Mesendoderm (in vitro differentiated cells): ENCODE results near the gene PIGW.

ENCODE experiments used
- DNase-seq: peaks from one replicate; pipeline ENCODE4 v3.0.0; 2013
- H2AK5ac ChIP-seq: 2 replicates; pipeline ENCODE4 v1.6.1; 2013; ENCODE audit warnings: low read length, inconsistent platforms
- H2BK120ac ChIP-seq: 2 replicates; pipeline ENCODE4 v1.6.1; 2013; ENCODE audit warnings: low read depth, mild to moderate bottlenecking, low read length, moderate library complexity, mixed read lengths
- H2BK15ac ChIP-seq: replicated peaks from 2 replicates; pipeline ENCODE4 v1.6.1; 2013; ENCODE audit warnings: low read depth, mild to moderate bottlenecking, moderate library complexity
- H2BK5ac ChIP-seq: 2 replicates; pipeline ENCODE4 v1.6.1; 2013; ENCODE audit warnings: low read length, inconsistent platforms
- H3K18ac ChIP-seq: 2 replicates; pipeline ENCODE4 v1.6.1; 2013; ENCODE audit warnings: mild to moderate bottlenecking, low read length, mixed read lengths
- H3K23ac ChIP-seq: one replicate; pipeline ENCODE4 v1.6.1; 2013; ENCODE audit warnings: low read length
- H3K27ac ChIP-seq: 2 replicates; pipeline ENCODE4 v1.5.1; 2013; ENCODE audit warnings: low read depth, mild to moderate bottlenecking, inconsistent platforms, low read length, moderate library complexity
- H3K27me3 ChIP-seq: 2 replicates; pipeline ENCODE4 v1.6.1; 2013; ENCODE audit warnings: low read length, control low read depth, mild to moderate bottlenecking, inconsistent platforms; ENCODE audit not compliant: insufficient read depth, poor library complexity
- H3K36me3 ChIP-seq: 2 replicates; pipeline ENCODE4 v1.6.1; 2013; ENCODE audit warnings: low read length, inconsistent platforms; ENCODE audit not compliant: control insufficient read depth, insufficient read depth
- H3K4ac ChIP-seq: one replicate; pipeline ENCODE4 v1.6.1; 2013; ENCODE audit warnings: low read depth, mild to moderate bottlenecking, low read length, moderate library complexity
- H3K4me1 ChIP-seq: 2 replicates; pipeline ENCODE4 v1.6.1; 2013; ENCODE audit warnings: low read depth, low read length, inconsistent platforms; ENCODE audit not compliant: control insufficient read depth
- H3K4me2 ChIP-seq: 2 replicates; pipeline ENCODE4 v1.6.1; 2013; ENCODE audit warnings: low read length
- H3K4me3 ChIP-seq: 2 replicates; pipeline ENCODE4 v1.5.1; 2013; ENCODE audit warnings: mild to moderate bottlenecking, low read length
- H3K56ac ChIP-seq: one replicate; pipeline ENCODE4 v1.6.1; 2013; ENCODE audit warnings: low read length
- H3K79me1 ChIP-seq: 2 replicates; pipeline ENCODE4 v1.6.1; 2013; ENCODE audit warnings: low read length, inconsistent platforms
- H3K79me2 ChIP-seq: 2 replicates; pipeline ENCODE4 v1.6.1; 2013; ENCODE audit warnings: mild to moderate bottlenecking, low read length; ENCODE audit not compliant: control insufficient read depth, insufficient read depth
- H3K9ac ChIP-seq: 2 replicates; pipeline ENCODE4 v1.6.1; 2013; ENCODE audit warnings: low read length, inconsistent platforms
- H4K5ac ChIP-seq: one replicate; pipeline ENCODE4 v1.6.1; 2013; ENCODE audit warnings: low read length
- H4K8ac ChIP-seq: one replicate; pipeline ENCODE4 v1.6.1; 2013; ENCODE audit warnings: low read depth, mild to moderate bottlenecking, control low read depth, low read length, moderate library complexity
- WGBS: extraction: QIAGEN DNeasy Blood & Tissue Kit; methylation state at CpG from one replicate; pipeline ENCODE4 v1.1.7; 2013; ENCODE audit warnings: low lambda C conversion rate, missing lambda C conversion rate; ENCODE audit not compliant: insufficient coverage; ENCODE audit errors: extremely low coverage; 5-methylcytosine and 5-hydroxymethylcytosine counted together

Gene PIGW

GRCh38 chr17:36525113-36525512 lies 9.7 kb upstream of the PIGW start:
- Histone ChIP-seq H3K4me2 (no peak overlapping the region), H3K56ac (no peak overlapping the region), H3K9ac (no peak overlapping the region), H3K27me3 (no peaks in the 10 kb centered on the region), H3K18ac (no peak overlapping the region), H3K4ac (no peak overlapping the region), H3K79me2 (no peaks in the 10 kb centered on the region), H3K4me1 (no peaks in the 10 kb centered on the region), H2BK120ac (no peak overlapping the region), H4K8ac (no peak overlapping the region), H3K79me1 (peaks cover 6% of the 10 kb centered on the region), H3K23ac (no peak overlapping the region), H2BK5ac (no peak overlapping the region), H2AK5ac (no peak overlapping the region), H3K4me3 (no peak overlapping the region), H3K36me3 (peaks cover 28% of the 10 kb centered on the region), H3K27ac (no peak overlapping the region), H4K5ac (no peak overlapping the region), H2BK15ac (no peak overlapping the region)
- DNase-seq, result no peak
- WGBS, result no CpG with 5 or more reads among the region's 2 CpGs

GRCh38 chr17:36525888-36526287 lies 8.9 kb upstream of the PIGW start:
- Histone ChIP-seq H3K4me1 (no peaks in the 10 kb centered on the region), H3K27me3 (no peaks in the 10 kb centered on the region), H3K79me1 (peaks cover 6% of the 10 kb centered on the region), H3K56ac (no peak overlapping the region), H2BK15ac (no peak overlapping the region), H4K5ac (no peak overlapping the region), H3K4me3 (no peak overlapping the region), H3K23ac (no peak overlapping the region), H3K4me2 (no peak overlapping the region), H3K27ac (no peak overlapping the region), H2BK5ac (no peak overlapping the region), H3K36me3 (peaks cover 28% of the 10 kb centered on the region), H2AK5ac (no peak overlapping the region), H4K8ac (no peak overlapping the region), H3K4ac (no peak overlapping the region), H2BK120ac (no peak overlapping the region), H3K18ac (no peak overlapping the region), H3K79me2 (no peaks in the 10 kb centered on the region), H3K9ac (no peak overlapping the region)
- no peak for DNase-seq
- WGBS, result no CpG with 5 or more reads among the region's 6 CpGs

- no peaks in the 10 kb centered on the region for H3K4me1 ChIP-seq
- WGBS, result no CpG with 5 or more reads among the region's 7 CpGs
- H3K4ac ChIP-seq, result no peak overlapping the region
- H3K79me1 ChIP-seq, result peaks cover 10% of the 10 kb centered on the region
- H3K27me3 ChIP-seq, result no peaks in the 10 kb centered on the region
- H3K4me2 ChIP-seq, result no peak overlapping the region
- H3K56ac ChIP-seq, result no peak overlapping the region
- no peak overlapping the region for H4K8ac ChIP-seq
- no peak for DNase-seq
- no peak overlapping the region for H2AK5ac ChIP-seq
- no peak overlapping the region for H2BK15ac ChIP-seq
- H3K36me3 ChIP-seq, result peaks cover 33% of the 10 kb centered on the region
- H4K5ac ChIP-seq, result no peak overlapping the region
- H3K18ac ChIP-seq, result no peak overlapping the region
- H3K23ac ChIP-seq, result no peak overlapping the region
- no peak overlapping the region for H3K4me3 ChIP-seq
- peaks cover 8% of the 10 kb centered on the region for H3K79me2 ChIP-seq
- H3K9ac ChIP-seq, result no peak overlapping the region
- H3K27ac ChIP-seq, result no peak overlapping the region
- no peak overlapping the region for H2BK5ac ChIP-seq
- H2BK120ac ChIP-seq, result no peak overlapping the region
Measured at GRCh38 chr17:36527621-36528250, 7.1 kb upstream of the PIGW start.

GRCh38 chr17:36529121-36529520 lies 5.7 kb upstream of the PIGW start:
- Histone ChIP-seq H2BK120ac (no peak overlapping the region), H4K8ac (no peak overlapping the region), H3K4me2 (no peak overlapping the region), H2AK5ac (no peak overlapping the region), H3K18ac (no peak overlapping the region), H3K27ac (no peak overlapping the region), H3K56ac (no peak overlapping the region), H3K79me2 (peaks cover 17% of the 10 kb centered on the region), H3K79me1 (peaks cover 20% of the 10 kb centered on the region), H3K36me3 (peaks cover 34% of the 10 kb centered on the region), H2BK5ac (no peak overlapping the region), H3K9ac (no peak overlapping the region), H2BK15ac (no peak overlapping the region), H3K4me1 (peaks cover 4% of the 10 kb centered on the region), H3K27me3 (no peaks in the 10 kb centered on the region), H3K23ac (no peak overlapping the region), H4K5ac (no peak overlapping the region), H3K4me3 (no peak overlapping the region), H3K4ac (no peak overlapping the region)
- no peak for DNase-seq

- Histone ChIP-seq H3K56ac (no peak overlapping the region), H3K79me1 (peaks cover 22% of the 10 kb centered on the region), H2BK120ac (no peak overlapping the region), H4K8ac (no peak overlapping the region), H3K27me3 (no peaks in the 10 kb centered on the region), H3K27ac (no peak overlapping the region), H2BK15ac (no peak overlapping the region), H4K5ac (no peak overlapping the region), H3K4me1 (peaks cover 8% of the 10 kb centered on the region), H3K18ac (no peak overlapping the region), H3K23ac (no peak overlapping the region), H2AK5ac (no peak overlapping the region), H3K4ac (no peak overlapping the region), H2BK5ac (no peak overlapping the region), H3K9ac (no peak overlapping the region), H3K36me3 (peaks cover 20% of the 10 kb centered on the region), H3K79me2 (peaks cover 23% of the 10 kb centered on the region), H3K4me3 (no peak overlapping the region), H3K4me2 (no peak overlapping the region)
- WGBS, result no CpG with 5 or more reads among the region's 2 CpGs
- no peak for DNase-seq
Measured at GRCh38 chr17:36532435-36532975, 2.3 kb upstream of the PIGW start.
